ENCODE results near the gene C10orf67.
A peak's percentile ranks its signal among the peaks of the same experiment; 100 is the strongest.

Gene C10orf67

DNA sequence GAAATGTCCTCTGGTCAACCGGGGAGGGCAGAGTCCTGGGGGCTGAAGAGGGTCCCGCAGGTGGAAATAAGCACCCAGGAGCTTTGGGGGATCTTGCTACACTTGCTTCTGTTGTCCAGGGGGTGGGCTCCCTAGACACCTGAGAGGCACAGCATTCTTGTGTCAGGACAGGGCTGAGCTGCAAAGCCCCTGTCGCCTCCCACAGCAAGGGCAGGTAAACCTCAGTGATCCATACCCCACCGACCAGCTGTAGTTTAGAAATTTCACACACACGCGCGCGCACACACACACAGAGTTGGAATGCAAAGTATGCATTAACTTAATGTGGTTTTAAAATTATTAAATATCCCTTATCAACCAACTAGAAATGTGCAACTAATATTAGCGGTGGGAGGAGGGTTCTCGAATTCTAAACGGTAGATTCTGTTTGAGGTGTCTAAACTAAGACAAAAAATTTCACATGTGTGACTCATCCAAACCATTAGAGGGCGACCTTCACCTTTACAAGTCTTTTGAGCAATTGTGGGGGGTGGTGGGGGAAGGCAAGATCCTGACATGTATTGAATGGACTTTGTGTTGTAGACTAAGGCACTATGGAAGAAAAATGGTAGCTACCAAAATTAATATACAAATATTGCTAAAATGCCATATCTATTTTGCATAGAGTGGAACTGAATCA lies 186.8 kb downstream of the C10orf67 start:
- DNase-seq: peak; percentile 18

DNA sequence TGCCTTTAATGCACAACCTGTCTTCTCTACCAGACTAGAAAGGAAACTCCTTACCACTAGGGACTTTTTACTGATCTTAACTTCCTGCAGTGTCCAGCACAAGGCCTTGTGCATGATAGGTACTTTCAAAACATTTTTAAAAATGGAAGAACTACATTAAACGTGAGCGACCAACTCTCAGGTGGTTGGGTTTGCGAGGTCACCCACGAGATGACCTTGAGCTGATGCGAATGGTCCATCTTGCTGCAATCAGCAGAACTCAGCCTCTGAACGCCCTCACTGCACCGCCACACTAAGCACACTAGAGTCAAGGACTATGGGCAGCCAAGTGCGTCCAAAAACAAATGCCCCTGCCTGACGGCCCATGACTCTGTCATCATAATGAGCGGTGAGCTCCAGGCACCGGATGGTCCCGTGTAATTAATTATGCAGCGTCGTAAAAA lies 187.3 kb downstream of the C10orf67 start:
- no peak for DNase-seq

DNA sequence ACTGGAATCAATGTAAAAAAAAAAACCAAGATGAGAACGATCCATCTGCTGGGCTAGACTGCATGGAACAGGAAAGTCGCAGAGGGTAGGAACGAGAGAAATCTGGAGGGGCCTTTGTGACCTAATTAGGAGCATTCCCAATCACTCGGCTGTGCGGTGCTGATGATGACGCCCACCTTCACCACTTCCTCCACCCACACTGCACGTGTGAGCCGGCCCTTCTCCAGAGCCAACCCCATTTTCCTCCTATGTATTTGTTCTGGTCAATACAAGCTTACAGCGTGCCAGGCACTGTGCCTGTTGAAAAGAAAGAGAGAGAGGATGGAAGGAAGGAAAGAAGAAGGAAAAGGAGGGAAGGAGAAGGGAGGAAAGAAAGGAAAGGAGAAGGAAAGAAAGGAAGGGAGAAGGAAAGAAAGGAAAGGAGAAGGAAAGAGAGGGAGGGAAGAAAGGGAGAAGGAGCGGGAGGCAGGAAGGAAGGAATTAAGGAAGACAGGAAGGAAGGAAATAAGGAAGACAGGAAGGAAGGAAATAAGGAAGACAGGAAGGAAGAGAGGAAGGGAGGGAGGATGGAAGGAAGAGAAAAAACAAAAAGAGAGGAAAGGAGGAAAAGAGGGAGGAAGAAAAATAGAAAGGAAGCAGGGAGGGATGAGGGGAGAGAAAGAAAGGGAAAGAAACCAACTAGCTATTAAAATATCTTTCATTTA lies 188.0 kb downstream of the C10orf67 start:
- no peak for DNase-seq

GRCh38 chr10:23155169-23155568 lies 189.4 kb downstream of the C10orf67 start:
- no peak for DNase-seq
